ENCODE data around the gene USP22. TPM values are rescaled to one million over a fixed set of nuclear protein-coding genes. Genes with fewer than 3 reads are reported as not detected.

Gene USP22
- total and polyA plus RNA-seq, 2 of the 13 experiments (the other 11 are each of a cell fraction or from before 2014, with no cell fraction given) = 98.0 to 130 TPM

DNA sequence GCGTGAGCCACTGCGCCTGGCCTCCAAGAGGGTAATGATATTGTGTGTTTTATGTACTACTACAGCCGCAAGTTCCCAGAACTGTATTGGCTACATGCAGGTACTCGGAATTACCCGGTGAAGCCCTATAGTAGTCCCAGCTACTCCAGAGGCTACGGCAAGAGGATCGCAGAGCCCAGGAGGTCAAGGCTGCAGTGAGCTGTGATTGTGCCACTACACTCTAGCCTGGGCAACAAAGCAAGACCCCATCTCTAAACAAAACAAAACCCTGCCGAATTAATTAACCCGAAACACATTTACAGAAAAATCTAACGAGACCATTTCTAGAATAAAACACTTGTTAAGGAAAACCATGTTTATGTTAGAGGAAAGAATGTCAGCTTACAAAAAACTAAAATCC, 2.2 kb upstream of the USP22 start:
- Histone ChIP-seq H4K20me1 (ENCODE audit: insufficient read depth, low read length) (peaks cover 21% of the 10 kb centered on the region), H3K36me3 (replicated peaks in 1 of 2; ENCODE audit: control insufficient read depth in 1 of 2, insufficient read depth in 2 of 2, low read length in 2 of 2) (no peaks in the 10 kb centered on the region), H3K9ac (ENCODE audit: insufficient read depth, low read depth, low read length) (no peak overlapping the region), H2AFZ (ENCODE audit: low read length) (no peak overlapping the region), H3K4me1 (ENCODE audit: insufficient read depth, low read length) (peaks cover 23% of the 10 kb centered on the region), H3K9me3 (ENCODE audit: low read length) (no peaks in the 10 kb centered on the region), H3K79me2 (ENCODE audit: insufficient read depth, low read length) (peaks cover 21% of the 10 kb centered on the region), H3K4me3 (replicated peaks in 1 of 3; ENCODE audit: insufficient read depth in 1 of 3, low read depth in 2 of 3, low read length in 3 of 3) (no peak overlapping the region), H3K27ac (ENCODE audit: extremely low read length, insufficient read depth, low read length) (no peak overlapping the region), H3K27me3 (ENCODE audit: control insufficient read depth in 1 of 2, insufficient read depth in 2 of 2, low read length in 2 of 2) (no peaks in the 10 kb centered on the region; a peak in 1 of 5 replicates), H3K4me2 (ENCODE audit: low read depth, low read length) (no peak overlapping the region)
- WGBS (ENCODE audit: low lambda C conversion rate) = 84% methylated on average over 9 of the region's 10 CpGs
- ChIA-PET POLR2A (no interaction called here), CTCF (ENCODE audit: low intra/inter-chr PET ratio, low total read pairs) (no interaction called here)
- TF ChIP-seq ZNF121 (CRISPR knock-in tag; IDR thresholded peaks at IDR 0.05) = peak; percentile 54; the same call in 1 of the 2 replicates
- TF ChIP-seq ZNF782 (CRISPR knock-in tag; IDR thresholded peaks at IDR 0.05; ENCODE audit: borderline replicate concordance) = no peak
- in situ Hi-C loops (cut with HindIII; ENCODE audit: extremely low pct_ligation_motif_present, low pct_unique_long_range_greater_than_20kb) (no loop called here), intact Hi-C loops (cut with micrococcal nuclease; ENCODE audit: unreplicated experiment) (loop anchor here (10.0 kb wide), 1 partner anchor 240 kb away; the partner anchor contains the start of gene MAP2K3)
- no peak for DNase-seq (ENCODE audit: low spot score)
- FAIRE-seq = no peak
- no TSS peak for BruUV-seq (replicated peaks)
- ATAC-seq = no peak

DNA sequence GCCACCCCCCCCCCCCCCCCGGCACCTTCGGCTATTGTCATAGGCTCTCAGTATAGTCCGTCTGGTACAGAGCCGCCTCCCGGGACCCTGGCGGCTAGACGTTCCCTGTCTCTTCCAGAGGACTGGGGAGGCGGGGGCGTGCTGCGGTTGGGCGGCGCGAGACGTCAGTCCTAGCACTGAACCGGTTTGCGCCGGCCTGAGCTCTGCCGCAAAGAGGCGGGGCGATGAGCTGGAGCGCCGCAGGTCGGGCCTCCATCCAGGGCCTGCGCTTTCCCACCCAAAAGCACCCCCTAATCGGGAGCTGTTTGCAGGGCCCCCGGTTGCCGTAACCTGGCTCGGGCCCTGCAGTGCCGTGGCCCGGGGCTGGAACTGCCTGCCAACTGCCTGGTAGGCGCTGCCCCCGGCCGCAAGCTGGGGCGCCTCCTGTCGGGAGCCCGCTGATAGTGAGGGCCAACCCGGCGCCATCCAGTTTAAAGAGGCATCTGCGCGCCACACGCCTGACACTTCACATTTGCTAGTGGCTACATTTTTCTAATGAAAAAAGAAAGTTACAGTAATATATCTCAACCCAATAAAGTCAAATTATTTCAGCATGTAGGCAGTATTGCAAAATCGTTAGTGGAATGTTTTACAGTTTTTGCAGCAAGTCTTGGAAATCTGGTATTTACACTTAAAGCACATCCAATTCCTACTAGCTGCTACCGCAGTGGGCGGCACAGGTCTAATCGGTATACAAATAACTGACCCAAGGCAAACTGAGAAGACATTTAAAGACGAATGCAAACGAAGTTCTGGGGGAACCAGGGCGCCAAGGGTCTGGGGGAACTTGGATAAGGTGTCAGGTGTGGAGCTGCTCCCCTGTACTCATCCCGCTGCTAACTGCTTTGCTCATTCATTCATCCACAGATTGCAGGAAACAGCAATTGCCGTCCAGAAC, 753 bp upstream of the USP22 start:
- BruUV-seq (replicated peaks) = TSS peak; percentile 91
- in situ Hi-C loops (cut with HindIII; ENCODE audit: extremely low pct_ligation_motif_present, low pct_unique_long_range_greater_than_20kb) (no loop called here), intact Hi-C loops (cut with micrococcal nuclease; ENCODE audit: unreplicated experiment) (loop anchor here (2.0 to 10.0 kb wide), 2 partner anchors 83 to 241 kb away; partner anchors contain the start of genes DHRS7B and MAP2K3)
- peaks cover 35% of the 10 kb centered on the region for H3K79me2 ChIP-seq (ENCODE audit: insufficient read depth, low read length)
- H3K4me2 ChIP-seq (ENCODE audit: low read depth, low read length) = peak overlapping the region; percentile 99
- no peaks in the 10 kb centered on the region for H3K36me3 ChIP-seq (replicated peaks in 1 of 2; ENCODE audit: control insufficient read depth in 1 of 2, insufficient read depth in 2 of 2, low read length in 2 of 2)
- peak overlapping the region; percentile 73 for H3K9ac ChIP-seq (ENCODE audit: insufficient read depth, low read depth, low read length)
- WGBS (ENCODE audit: low lambda C conversion rate) = under 1% methylated on average over 18 of the region's 50 CpGs
- peak overlapping the region; percentile 63 to 89 (median 81) for H3K4me3 ChIP-seq (replicated peaks in 1 of 3; ENCODE audit: insufficient read depth in 1 of 3, low read depth in 2 of 3, low read length in 3 of 3)
- peak; percentile 95 for ATAC-seq
- no peaks in the 10 kb centered on the region; a peak in 1 of 5 replicates for H3K27me3 ChIP-seq (ENCODE audit: control insufficient read depth in 1 of 2, insufficient read depth in 2 of 2, low read length in 2 of 2)
- no peaks in the 10 kb centered on the region for H3K9me3 ChIP-seq (ENCODE audit: low read length)
- DNase-seq (ENCODE audit: low spot score) = peak; percentile 96
- ChIA-PET POLR2A (interaction anchor here (0.7 to 2.2 kb wide), 17 partner anchors 9 to 508 kb away, joined by 3 to 21 read pairs (median 4); partner anchors contain the start of genes DHRS7B and TMEM11), CTCF (ENCODE audit: low intra/inter-chr PET ratio, low total read pairs) (no interaction called here)
- peak; percentile 15 for FAIRE-seq
- peaks cover 35% of the 10 kb centered on the region for H4K20me1 ChIP-seq (ENCODE audit: insufficient read depth, low read length)
- peaks cover 37% of the 10 kb centered on the region for H3K4me1 ChIP-seq (ENCODE audit: insufficient read depth, low read length)
- H3K27ac ChIP-seq (ENCODE audit: extremely low read length, insufficient read depth, low read length) = peak overlapping the region; percentile 89
- peak overlapping the region; percentile 66 for H2AFZ ChIP-seq (ENCODE audit: low read length)
- TF ChIP-seq ZNF3 (CRISPR knock-in tag; IDR thresholded peaks at IDR 0.05) (no peak), POLR2G (IDR thresholded peaks at IDR 0.05; ENCODE audit: low read depth, low read length) (no peak), ZNF841 (CRISPR knock-in tag; IDR thresholded peaks at IDR 0.05; ENCODE audit: borderline replicate concordance) (no peak), CREM (IDR thresholded peaks at IDR 0.05) (no peak), CREM (CRISPR knock-in tag; IDR thresholded peaks at IDR 0.05) (no peak), YEATS4 (CRISPR knock-in tag; IDR thresholded peaks at IDR 0.05; ENCODE audit: borderline replicate concordance) (0 out of 2 replicates have a peak, but pooled peaks have one; percentile 24)
- TF ChIP-seq, protein P1, sequence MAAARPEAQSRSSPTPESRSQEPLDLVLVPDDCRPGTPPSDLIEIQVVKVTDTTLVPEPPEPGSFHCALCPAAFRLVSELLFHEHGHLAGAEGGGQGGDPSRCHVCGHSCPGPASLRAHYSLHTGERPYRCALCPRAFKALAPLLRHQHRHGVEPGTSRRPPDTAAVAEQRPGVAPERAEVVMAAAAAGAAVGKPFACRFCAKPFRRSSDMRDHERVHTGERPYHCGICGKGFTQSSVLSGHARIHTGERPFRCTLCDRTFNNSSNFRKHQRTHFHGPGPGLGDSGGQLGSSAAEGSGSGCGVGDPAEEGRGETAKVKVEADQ (CRISPR knock-in tag; IDR thresholded peaks at IDR 0.05; ENCODE audit: borderline replicate concordance) = no peak
- TF ChIP-seq, protein P2, sequence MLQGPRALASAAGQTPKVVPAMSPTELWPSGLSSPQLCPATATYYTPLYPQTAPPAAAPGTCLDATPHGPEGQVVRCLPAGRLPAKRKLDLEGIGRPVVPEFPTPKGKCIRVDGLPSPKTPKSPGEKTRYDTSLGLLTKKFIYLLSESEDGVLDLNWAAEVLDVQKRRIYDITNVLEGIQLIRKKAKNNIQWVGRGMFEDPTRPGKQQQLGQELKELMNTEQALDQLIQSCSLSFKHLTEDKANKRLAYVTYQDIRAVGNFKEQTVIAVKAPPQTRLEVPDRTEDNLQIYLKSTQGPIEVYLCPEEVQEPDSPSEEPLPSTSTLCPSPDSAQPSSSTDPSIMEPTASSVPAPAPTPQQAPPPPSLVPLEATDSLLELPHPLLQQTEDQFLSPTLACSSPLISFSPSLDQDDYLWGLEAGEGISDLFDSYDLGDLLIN (CRISPR knock-in tag; IDR thresholded peaks at IDR 0.05; ENCODE audit: borderline replicate concordance) = peak; percentile 1; the same call in 1 of the 2 replicates
- TF ChIP-seq, protein P3, sequence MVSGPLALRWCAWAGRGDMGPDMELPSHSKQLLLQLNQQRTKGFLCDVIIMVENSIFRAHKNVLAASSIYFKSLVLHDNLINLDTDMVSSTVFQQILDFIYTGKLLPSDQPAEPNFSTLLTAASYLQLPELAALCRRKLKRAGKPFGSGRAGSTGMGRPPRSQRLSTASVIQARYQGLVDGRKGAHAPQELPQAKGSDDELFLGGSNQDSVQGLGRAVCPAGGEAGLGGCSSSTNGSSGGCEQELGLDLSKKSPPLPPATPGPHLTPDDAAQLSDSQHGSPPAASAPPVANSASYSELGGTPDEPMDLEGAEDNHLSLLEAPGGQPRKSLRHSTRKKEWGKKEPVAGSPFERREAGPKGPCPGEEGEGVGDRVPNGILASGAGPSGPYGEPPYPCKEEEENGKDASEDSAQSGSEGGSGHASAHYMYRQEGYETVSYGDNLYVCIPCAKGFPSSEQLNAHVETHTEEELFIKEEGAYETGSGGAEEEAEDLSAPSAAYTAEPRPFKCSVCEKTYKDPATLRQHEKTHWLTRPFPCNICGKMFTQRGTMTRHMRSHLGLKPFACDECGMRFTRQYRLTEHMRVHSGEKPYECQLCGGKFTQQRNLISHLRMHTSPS (CRISPR knock-in tag; IDR thresholded peaks at IDR 0.05; ENCODE audit: low read depth) = peak; percentile 51; the same call in 1 of the 2 replicates
